Tibial nerve (tissue), 4 donors: ENCODE measurements around the gene ZBTB49. TPM values are rescaled to one million over a fixed set of nuclear protein-coding genes. Genes with fewer than 3 reads are reported as not detected.
"Not testable (repeated sequence)": the region's sequence is repeated elsewhere in the genome, so short reads cannot be mapped to it uniquely, and the experiment has no call there.

Experiments used
- DNase-seq, 2 donors: peaks; one replicate each; pipeline ENCODE4 v3.0.0-alpha.2; 2019; ENCODE audit warnings: low spot score in 2 of 2
- H3K27ac ChIP-seq, 4 donors: fragments of 200-600 bp; sonication (generic) in 3 of 4; one replicate each; pipeline ENCODE4 v1.5.1; 2017 to 2019; ENCODE audit warnings: mild to moderate bottlenecking in 1 of 4
- H3K27me3 ChIP-seq, 2 donors: fragments of 200-600 bp; sonication (generic) in 1 of 2; one replicate each; pipeline versions ENCODE4 v1.5.1 to v1.6.0; 2017 to 2019
- H3K36me3 ChIP-seq, 3 donors: fragments of 200-600 bp; sonication (generic); one replicate each; pipeline ENCODE4 v1.5.1; 2018 to 2019
- H3K4me1 ChIP-seq, 4 donors: fragments of 200-600 bp; sonication (generic) in 3 of 4; one replicate each; pipeline ENCODE4 v1.5.1; 2017 to 2019
- H3K4me3 ChIP-seq, 4 donors: fragments of 200-600 bp; sonication (generic) in 3 of 4; one replicate each; pipeline ENCODE4 v1.5.1; 2017 to 2019; ENCODE audit warnings: mild to moderate bottlenecking in 1 of 4, moderate library complexity in 1 of 4
- H3K9me3 ChIP-seq, 4 donors: fragments of 200-600 bp; sonication (generic) in 3 of 4; one replicate each; pipeline ENCODE4 v1.5.1; 2017 to 2019
- CTCF ChIP-seq, 5 experiments: fragments of 200-600 bp in 3 of 5; fragments of 450-650 bp in 2 of 5; sonication (generic) in 3 of 5; IDR thresholded peaks; one replicate each; pipeline ENCODE4 v1.5.1; 2016 to 2019; ENCODE audit warnings: antibody characterized with exemption in 5 of 5, mild to moderate bottlenecking in 3 of 5, moderate library complexity in 2 of 5
- EP300 ChIP-seq, 2 donors: sonication (generic); formaldehyde crosslinking; IDR thresholded peaks; one replicate each; pipeline ENCODE4 v1.6.1; 2017; ENCODE audit warnings: antibody characterized with exemption in 2 of 2, mild to moderate bottlenecking in 1 of 2
- POLR2A ChIP-seq, 2 donors: fragments of 450-650 bp; IDR thresholded peaks; one replicate each; pipeline ENCODE4 v1.6.1; 2017; ENCODE audit warnings: antibody characterized with exemption in 2 of 2, mild to moderate bottlenecking in 2 of 2, moderate library complexity in 2 of 2
- WGBS, 2 donors: methylation state at CpG; one replicate each; pipeline ENCODE4 v1.1.5; 2018; 5-methylcytosine and 5-hydroxymethylcytosine counted together
- total RNA-seq, 4 donors: library from RNA; depleted of rRNA; stranded (reverse); fragments of >200 nt; gene quantifications; one replicate each; pipeline ENCODE4 v1.1.0, GENCODE V29; 2016

Gene ZBTB49
- 10 to 100 TPM in 2 of 4 donors, 1 to 10 TPM in 2; 5.1 to 28.4 (median 10.1) TPM for total RNA-seq

GRCh38 chr4:4289941-4290850 lies at the start of gene ZBTB49, which contains the start of gene LYAR:
Gene ZBTB49, plus strand, starts transcription at chr4:4290251. Its CDS starts 9,695 bp downstream, at chr4:4299946.
Gene LYAR, minus strand, starts transcription at chr4:4290154. Its CDS starts 6,412 bp downstream, at chr4:4283742.
- H3K9me3 ChIP-seq, result no peaks in the 10 kb centered on the region
- H3K36me3 ChIP-seq, result peaks cover 0 to 22% (median 0%) of the 10 kb centered on the region in 3 donors
- TF ChIP-seq CTCF (IDR thresholded peaks at IDR 0.05), result no peak
- peak; percentile 35 to 61 for TF ChIP-seq POLR2A (IDR thresholded peaks at IDR 0.05)
- TF ChIP-seq EP300 (IDR thresholded peaks at IDR 0.05), result peak; percentile 86 to 94
- H3K4me1 ChIP-seq, result peaks cover 0 to 40% (median 15%) of the 10 kb centered on the region in 4 donors
- no peaks in the 10 kb centered on the region for H3K27me3 ChIP-seq
- WGBS, 2 donors, result 0 to 1% methylated on average over 54 to 58 of the region's 77 CpGs
- DNase-seq, result peak; percentile 79 to 90
- peak within 1 kb of the TSS; percentile 62 to 98 (median 80) for H3K4me3 ChIP-seq
- peak within 1 kb of the TSS in 3 of 4 donors; percentile 31 to 90 (median 78) for H3K27ac ChIP-seq

- WGBS, 2 donors, result 94 to 98% methylated on average over 1 of the region's 1 CpG
- Histone ChIP-seq H3K27me3 (no peaks in the 10 kb centered on the region), H3K36me3 (peaks cover 0 to 44% (median under 1%) of the 10 kb centered on the region in 3 donors), H3K4me3 (no peak overlapping the region), H3K4me1 (peaks cover 0 to 37% (median 18%) of the 10 kb centered on the region in 4 donors), H3K9me3 (no peaks in the 10 kb centered on the region), H3K27ac (no peak overlapping the region)
- DNase-seq, result no peak
- TF ChIP-seq POLR2A (IDR thresholded peaks at IDR 0.05) (no peak), CTCF (IDR thresholded peaks at IDR 0.05) (no peak), EP300 (IDR thresholded peaks at IDR 0.05) (no peak)
Observed at GRCh38 chr4:4245172-4245571, 44.9 kb upstream of the ZBTB49 start.

- Histone ChIP-seq H3K27me3 (no peaks in the 10 kb centered on the region), H3K9me3 (no peaks in the 10 kb centered on the region), H3K4me3 (peak overlapping the region; percentile 83 to 99 (median 92)), H3K4me1 (peaks cover 0 to 38% (median 18%) of the 10 kb centered on the region in 4 donors), H3K36me3 (peaks cover 0 to 28% (median 0%) of the 10 kb centered on the region in 3 donors), H3K27ac (peak overlapping the region; percentile 87 to 96 (median 92))
- no peak for DNase-seq
- no peak for TF ChIP-seq POLR2A (IDR thresholded peaks at IDR 0.05)
- TF ChIP-seq EP300 (IDR thresholded peaks at IDR 0.05), result no peak
- 0% methylated on average over 12 of the region's 12 CpGs for WGBS, 2 donors
Observed at GRCh38 chr4:4247696-4248028, 42.4 kb upstream of the ZBTB49 start.

GRCh38 chr4:4248029-4248884 lies 41.8 kb upstream of the ZBTB49 start, which contains the start of gene TMEM128:
Gene TMEM128, minus strand, starts transcription at chr4:4248223. Its CDS starts 21 bp downstream, at chr4:4248202.
- TF ChIP-seq CTCF (IDR thresholded peaks at IDR 0.05), result peak in 3 of 5 experiments; percentile 12 to 64 (median 57)
- TF ChIP-seq EP300 (IDR thresholded peaks at IDR 0.05), result peak; percentile 78 to 94
- TF ChIP-seq POLR2A (IDR thresholded peaks at IDR 0.05), result peak; percentile 21 to 73
- DNase-seq, result peak; percentile 84 to 93
- WGBS, 2 donors, result 1% methylated on average over 57 to 61 of the region's 62 CpGs

GRCh38 chr4:4248885-4249203 lies 41.2 kb upstream of the ZBTB49 start:
- Histone ChIP-seq H3K9me3 (no peaks in the 10 kb centered on the region), H3K4me1 (peaks cover 0 to 38% (median 18%) of the 10 kb centered on the region in 4 donors), H3K36me3 (peaks cover 0 to 16% (median 0%) of the 10 kb centered on the region in 3 donors), H3K27ac (peak overlapping the region; percentile 87 to 96 (median 92)), H3K4me3 (peak overlapping the region; percentile 83 to 99 (median 92)), H3K27me3 (no peaks in the 10 kb centered on the region)
- TF ChIP-seq CTCF (IDR thresholded peaks at IDR 0.05), result no peak
- no peak for TF ChIP-seq EP300 (IDR thresholded peaks at IDR 0.05)
- no peak for TF ChIP-seq POLR2A (IDR thresholded peaks at IDR 0.05)
- WGBS, 2 donors, result 14 to 16% methylated on average over 10 of the region's 10 CpGs
- DNase-seq, result no peak

More at GRCh38 chr4:4248029-4248884, 41.8 kb upstream of the ZBTB49 start, which contains the start of gene TMEM128:
- H3K27ac ChIP-seq, result peak within 1 kb of the TSS; percentile 87 to 96 (median 92)
- no peaks in the 10 kb centered on the region for H3K27me3 ChIP-seq
- no peaks in the 10 kb centered on the region for H3K9me3 ChIP-seq
- peaks cover 0 to 22% (median 0%) of the 10 kb centered on the region in 3 donors for H3K36me3 ChIP-seq
- H3K4me3 ChIP-seq, result peak within 1 kb of the TSS; percentile 83 to 99 (median 92)
- peaks cover 0 to 38% (median 18%) of the 10 kb centered on the region in 4 donors for H3K4me1 ChIP-seq

- not testable (repeated sequence) for H3K4me3 ChIP-seq, DNase-seq, H3K27me3 ChIP-seq, H3K9me3 ChIP-seq
- WGBS, 2 donors, result 76 to 86% methylated on average over 15 of the region's 15 CpGs
- H3K36me3 ChIP-seq, result peaks cover 0 to 11% (median 0%) of the 10 kb centered on the region in 3 donors
- H3K27ac ChIP-seq, result peak overlapping the region in 2 of 4 donors; percentile 92 to 96
- H3K4me1 ChIP-seq, result peaks cover 0 to 38% (median 18%) of the 10 kb centered on the region in 4 donors
Observed at GRCh38 chr4:4249342-4249741, 40.7 kb upstream of the ZBTB49 start.
